NCI-H187 (cell line): ENCODE results near the gene PTPRT.

ENCODE experiments used
- DNase-seq, 2 experiments: peaks; one replicate each; lab custom pipeline; 2025; lab: John Stamatoyannopoulos, UW

Gene PTPRT

GRCh38 chr20:42714298-42715141, 475.2 kb downstream of the PTPRT start:
- no peak for DNase-seq

GRCh38 chr20:42708266-42708665, 481.4 kb downstream of the PTPRT start:
- no peak for DNase-seq

- no peak for DNase-seq
Observed at GRCh38 chr20:42706759-42707158, 482.9 kb downstream of the PTPRT start.

GRCh38 chr20:42705550-42705949, 484.2 kb downstream of the PTPRT start:
- DNase-seq = no peak

GRCh38 chr20:42703744-42704143, 486.0 kb downstream of the PTPRT start:
- DNase-seq = no peak

- DNase-seq = no peak
Observed at GRCh38 chr20:42701948-42702347, 487.8 kb downstream of the PTPRT start.

- DNase-seq = no peak
Observed at GRCh38 chr20:42700372-42700771, 489.3 kb downstream of the PTPRT start.

GRCh38 chr20:42697962-42698361, 491.7 kb downstream of the PTPRT start:
- no peak for DNase-seq

GRCh38 chr20:42690842-42691437, 498.8 kb downstream of the PTPRT start:
- no peak for DNase-seq

- no peak for DNase-seq
Observed at GRCh38 chr20:42688576-42688975, 501.1 kb downstream of the PTPRT start.

- no peak for DNase-seq
Observed at GRCh38 chr20:42686057-42686456, 503.6 kb downstream of the PTPRT start.

GRCh38 chr20:42678895-42679294, 510.8 kb downstream of the PTPRT start:
- DNase-seq = no peak

- DNase-seq = no peak
Observed at GRCh38 chr20:42656130-42656529, 533.6 kb downstream of the PTPRT start.

- DNase-seq = no peak
Observed at GRCh38 chr20:42652266-42652665, 537.4 kb downstream of the PTPRT start.

GRCh38 chr20:42650191-42650746, 539.4 kb downstream of the PTPRT start:
- no peak for DNase-seq

- no peak for DNase-seq
Observed at GRCh38 chr20:42649748-42650147, 540.0 kb downstream of the PTPRT start.

GRCh38 chr20:42646250-42646649, 543.5 kb downstream of the PTPRT start:
- no peak for DNase-seq

GRCh38 chr20:42641886-42642285, 547.8 kb downstream of the PTPRT start:
- DNase-seq = no peak

GRCh38 chr20:42639140-42639539, 550.6 kb downstream of the PTPRT start:
- DNase-seq = no peak

- no peak for DNase-seq
Observed at GRCh38 chr20:42635699-42636411, 553.9 kb downstream of the PTPRT start.

GRCh38 chr20:42634156-42634555, 555.5 kb downstream of the PTPRT start:
- DNase-seq = no peak

GRCh38 chr20:42628683-42629082, 561.0 kb downstream of the PTPRT start:
- DNase-seq = no peak

- DNase-seq = no peak
Observed at GRCh38 chr20:42613076-42613475, 576.6 kb downstream of the PTPRT start.
